Colon (tissue), 2 donors: ENCODE results near the gene OBSL1.

ENCODE experiments used
- FAIRE-seq: peaks from 2 replicates; lab custom pipeline; 2012; peaks lifted over from hg19 to GRCh38; lab: Jason Lieb, UNC
- donor health status: control.
- donor health status: control.

Gene OBSL1

DNA sequence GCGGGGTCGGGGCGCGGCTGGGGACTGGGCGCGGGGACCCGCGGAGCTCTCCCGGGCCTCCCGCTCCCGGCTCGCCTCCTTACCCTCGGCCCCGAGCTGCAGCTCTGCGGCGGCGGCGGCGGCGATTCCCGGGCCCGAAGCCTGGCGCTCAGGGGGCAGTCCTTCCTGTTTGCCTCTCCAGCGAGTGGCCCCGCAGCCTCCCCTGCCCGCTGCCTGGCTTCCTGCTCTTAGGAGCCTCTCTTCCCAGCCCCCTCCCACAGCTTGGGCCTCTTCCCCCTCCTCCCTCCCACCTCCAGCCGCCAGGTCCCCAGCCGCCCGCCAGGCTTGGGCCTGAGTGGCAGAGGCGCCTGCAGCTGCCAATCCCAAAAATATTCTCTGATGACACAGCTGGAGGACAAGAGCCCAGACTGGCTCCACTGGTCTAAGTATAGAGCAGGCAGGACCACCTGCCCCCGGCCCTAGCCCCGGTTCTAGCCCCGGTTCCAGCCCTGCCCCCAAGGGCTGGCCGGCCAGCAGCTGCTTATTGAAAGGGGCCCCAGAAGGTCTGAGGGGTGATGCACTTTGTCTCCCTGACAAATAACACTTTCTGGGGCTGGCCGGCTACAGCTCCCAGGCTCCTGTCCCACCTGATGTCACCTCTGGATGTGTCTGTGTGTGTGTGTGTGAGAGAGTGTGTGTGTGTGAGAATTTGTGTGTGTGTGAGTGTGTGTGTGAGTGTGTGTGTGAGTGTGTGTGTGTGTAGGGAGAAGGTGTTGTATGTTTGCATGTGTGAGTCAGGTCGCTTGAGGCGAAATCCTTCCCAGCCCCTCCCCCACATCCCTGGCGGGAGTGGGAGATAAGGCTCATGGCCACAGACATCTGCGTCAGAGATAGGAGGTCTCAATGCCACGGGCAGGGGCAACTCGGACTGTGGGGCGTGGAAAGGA lies at the start of gene OBSL1:
TSS of gene OBSL1 (minus strand) at position 229 of the 926 bp plus-strand sequence. CDS start 307 bp downstream, outside the sequence.
- no peak for FAIRE-seq

DNA sequence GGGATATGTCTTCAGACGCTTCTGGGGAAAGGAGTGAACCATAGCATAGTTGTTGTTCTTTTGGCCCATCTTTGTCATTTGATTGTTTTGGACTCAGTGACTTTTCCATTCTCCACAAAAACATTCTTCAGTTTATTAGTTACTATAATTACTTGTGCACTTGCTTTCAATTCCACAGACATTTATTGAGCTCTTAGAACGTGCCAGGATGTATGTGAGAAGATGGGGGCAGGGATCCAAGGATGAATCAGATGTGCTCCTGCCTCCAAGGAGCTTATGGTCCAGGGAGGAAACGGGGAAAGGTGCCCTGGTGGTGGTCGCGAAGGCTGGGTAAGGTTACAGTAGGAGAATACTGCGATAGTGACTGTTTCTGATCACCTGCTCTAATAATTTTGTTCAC lies 49.2 kb upstream of the OBSL1 start:
- FAIRE-seq: no peak

DNA sequence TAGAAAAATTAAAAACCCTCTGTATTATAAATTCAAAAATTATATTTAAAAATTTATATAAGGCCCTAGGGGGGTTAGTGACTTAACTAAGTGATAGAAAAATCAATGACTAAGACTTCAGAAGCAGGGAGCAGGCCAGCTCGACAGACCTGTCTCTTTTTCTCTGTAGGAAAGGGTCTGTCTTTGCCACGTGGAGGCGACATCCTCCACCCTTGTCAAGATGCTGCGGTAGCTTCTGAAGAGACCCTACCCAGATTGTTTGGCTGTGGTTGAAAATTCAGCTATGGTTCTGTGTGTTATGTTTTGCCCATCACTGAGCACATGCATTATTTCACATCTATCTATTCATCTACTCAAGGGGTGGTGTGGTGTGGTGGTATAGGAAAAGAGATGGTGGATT lies 47.9 kb upstream of the OBSL1 start:
- FAIRE-seq: no peak

DNA sequence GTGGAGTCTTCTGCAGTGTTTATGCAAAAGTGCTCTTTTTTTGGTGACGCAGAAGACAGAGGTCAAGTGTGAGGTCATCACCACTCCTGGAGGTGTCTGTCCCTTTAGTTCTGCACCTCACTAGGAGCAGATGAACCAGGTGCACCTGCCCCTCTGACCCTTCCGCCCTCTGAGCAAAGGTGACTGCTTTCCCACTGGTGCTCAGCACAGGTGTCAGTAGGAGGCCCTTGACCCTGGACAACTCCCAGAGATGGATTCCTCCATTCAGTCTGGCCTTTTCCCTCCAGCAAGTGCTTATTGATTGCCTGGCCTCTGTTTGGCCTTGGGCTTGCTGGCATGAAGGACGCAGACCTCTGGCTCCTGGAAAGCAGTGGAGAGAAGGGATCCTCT lies 47.4 kb upstream of the OBSL1 start:
- FAIRE-seq: no peak

DNA sequence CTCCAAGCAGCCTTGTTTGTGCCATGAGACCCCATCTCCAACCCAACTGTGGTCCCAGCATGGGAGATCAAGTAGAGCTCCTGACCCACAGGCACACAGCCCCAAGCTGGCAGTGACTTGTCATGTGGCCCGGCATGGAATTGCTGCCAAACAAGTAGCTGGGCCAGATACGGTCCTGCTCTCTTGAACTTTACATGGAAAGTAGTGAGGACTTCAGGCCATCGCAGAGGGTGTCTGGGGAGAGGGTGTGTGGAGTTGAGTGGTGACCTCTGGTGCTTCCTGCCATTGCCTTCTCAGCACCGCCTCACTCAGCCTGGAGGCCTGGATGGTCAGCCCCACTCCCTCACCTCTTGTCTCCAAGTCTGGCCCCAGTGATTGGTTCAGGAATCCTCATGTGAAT lies 45.2 kb upstream of the OBSL1 start:
- no peak for FAIRE-seq

DNA sequence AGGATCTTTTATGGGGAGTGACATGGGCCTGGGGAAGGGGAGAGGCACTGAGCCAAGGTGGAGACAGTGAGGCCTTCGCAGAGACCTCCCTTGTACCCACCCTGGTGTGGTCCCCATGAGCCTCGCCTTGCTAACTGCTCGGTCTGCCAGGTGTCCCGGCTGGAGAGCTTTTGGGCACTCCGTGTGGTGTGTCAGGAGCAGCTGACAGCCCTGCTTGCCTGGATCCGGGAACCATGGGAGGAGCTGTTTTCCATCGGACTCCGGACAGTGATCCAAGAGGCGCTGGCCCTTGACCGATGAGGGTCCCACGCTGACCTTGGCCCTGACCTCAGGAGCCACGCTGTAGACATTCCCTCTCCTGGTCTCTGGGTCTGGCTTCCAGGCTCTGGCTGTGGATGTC lies 44.6 kb upstream of the OBSL1 start:
- no peak for FAIRE-seq

DNA sequence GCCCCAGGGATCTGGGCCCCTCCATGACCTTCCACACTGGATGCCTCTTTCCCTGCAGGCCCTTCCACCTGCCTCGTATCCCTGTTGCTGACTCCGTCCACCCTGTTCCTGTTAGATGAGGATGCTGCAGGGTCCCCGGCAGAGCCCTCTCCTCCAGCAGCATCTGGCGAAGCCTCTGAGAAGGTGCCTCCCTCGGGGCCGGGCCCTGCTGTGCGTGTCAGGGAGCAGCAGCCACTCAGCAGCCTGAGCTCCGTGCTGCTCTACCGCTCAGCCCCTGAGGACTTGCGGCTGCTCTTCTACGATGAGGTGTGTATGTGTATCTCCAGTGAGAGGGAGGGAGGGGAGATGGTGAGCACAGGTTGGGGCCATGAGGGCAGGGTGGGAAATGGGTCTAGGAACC lies 43.7 kb upstream of the OBSL1 start:
- no peak for FAIRE-seq

DNA sequence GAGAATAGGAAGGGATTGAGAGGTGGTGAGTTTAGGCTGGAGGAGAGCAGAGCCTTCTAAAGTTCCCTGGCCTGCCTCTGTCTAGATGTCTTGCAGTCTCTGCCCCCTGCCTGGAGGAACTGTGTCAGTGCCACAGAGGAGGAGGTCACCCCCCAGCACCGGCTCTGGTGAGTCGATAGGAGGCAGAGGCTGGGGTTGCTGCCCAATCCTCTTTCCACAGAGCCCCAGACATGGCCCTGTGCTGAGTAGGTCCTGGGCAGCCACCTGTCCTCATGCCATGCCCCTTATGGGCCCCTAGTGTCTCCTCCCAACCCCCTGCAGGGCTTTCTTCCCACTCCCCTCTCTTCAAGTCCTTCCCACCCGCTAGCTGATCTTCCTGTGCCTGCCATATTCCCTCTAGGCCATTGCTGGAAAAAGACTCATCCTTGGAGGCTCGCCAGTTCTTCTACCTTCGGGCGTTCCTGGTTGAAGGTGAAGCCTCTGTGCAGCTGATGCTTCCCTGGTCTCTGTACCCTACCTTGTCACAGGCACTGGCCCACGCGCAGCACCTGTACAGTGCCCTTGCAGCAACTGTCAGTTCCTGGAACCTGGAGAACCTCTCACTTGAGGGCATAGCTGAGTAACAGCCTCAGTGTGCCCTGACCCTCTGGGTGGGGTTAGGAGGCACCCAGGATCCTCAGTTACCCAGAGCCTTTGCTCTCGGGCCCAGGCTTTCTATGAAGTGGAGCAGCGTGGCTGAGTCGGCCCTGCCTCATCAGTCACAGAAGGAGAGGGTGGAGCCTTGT lies 42.9 kb upstream of the OBSL1 start:
- no peak for FAIRE-seq

DNA sequence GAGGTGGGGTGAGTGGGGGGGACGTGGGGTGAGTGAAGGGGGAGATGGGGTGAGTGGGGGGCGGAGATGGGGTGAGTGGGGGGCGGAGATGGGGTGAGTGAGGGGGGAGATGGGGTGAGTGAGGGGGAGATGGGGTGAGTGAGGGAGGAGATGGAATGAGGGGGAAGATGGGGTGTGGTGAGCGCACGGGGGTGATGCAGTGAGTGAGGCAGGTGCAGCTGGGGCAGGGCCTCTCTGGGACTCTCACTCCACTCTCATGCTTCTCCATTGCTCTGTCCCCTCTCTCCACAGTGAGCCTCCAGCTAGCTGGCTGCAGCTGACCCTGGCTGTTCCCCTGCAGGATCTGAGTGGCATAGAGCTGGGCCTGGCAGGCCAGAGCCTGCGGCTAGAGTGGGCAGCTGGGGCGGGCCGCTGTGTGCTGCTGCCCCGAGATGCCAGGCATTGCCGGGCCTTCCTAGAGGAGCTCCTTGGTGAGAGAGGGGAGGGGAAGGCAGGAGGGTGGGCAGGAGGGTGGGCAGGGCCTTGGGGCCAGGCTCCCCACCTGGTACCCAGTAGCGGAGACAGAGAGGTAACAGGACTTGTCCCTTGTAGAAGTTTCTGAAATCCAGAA lies 42.2 kb upstream of the OBSL1 start:
- no peak for FAIRE-seq

DNA sequence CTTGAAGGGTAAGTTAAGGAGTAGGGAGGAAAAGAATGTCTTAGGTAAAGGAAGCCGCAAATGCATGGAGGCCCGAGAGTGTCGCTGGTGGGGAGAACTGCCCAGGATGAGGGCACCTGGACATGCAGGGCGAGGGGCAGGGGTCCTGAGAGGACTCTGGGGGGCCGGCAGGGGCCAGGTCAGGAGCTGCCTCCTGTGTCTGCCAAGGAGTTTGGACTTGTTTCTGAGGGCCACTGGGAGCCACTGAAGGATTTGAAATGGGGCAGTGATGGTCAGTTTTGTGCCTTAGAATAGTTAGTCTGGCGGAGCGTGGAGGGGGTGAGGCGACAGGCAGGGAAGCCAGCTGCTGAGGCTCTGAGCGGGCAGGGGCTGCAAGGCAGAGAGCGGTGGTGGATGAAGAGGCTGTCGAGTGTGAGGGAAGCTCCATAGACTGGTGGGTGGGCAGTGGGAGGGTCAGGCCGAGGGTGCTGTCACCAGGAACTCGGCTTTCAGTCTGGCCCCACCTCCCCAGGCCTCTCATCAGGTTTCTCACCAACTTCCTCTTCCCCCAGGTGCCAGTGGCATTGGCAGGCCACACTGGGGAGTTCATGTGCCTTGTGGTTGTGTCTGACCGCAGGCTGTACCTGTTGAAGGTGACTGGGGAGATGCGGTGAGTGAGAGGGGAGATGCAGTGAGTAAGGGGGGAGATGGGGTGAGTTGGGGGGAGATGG lies 41.4 kb upstream of the OBSL1 start:
- no peak for FAIRE-seq

DNA sequence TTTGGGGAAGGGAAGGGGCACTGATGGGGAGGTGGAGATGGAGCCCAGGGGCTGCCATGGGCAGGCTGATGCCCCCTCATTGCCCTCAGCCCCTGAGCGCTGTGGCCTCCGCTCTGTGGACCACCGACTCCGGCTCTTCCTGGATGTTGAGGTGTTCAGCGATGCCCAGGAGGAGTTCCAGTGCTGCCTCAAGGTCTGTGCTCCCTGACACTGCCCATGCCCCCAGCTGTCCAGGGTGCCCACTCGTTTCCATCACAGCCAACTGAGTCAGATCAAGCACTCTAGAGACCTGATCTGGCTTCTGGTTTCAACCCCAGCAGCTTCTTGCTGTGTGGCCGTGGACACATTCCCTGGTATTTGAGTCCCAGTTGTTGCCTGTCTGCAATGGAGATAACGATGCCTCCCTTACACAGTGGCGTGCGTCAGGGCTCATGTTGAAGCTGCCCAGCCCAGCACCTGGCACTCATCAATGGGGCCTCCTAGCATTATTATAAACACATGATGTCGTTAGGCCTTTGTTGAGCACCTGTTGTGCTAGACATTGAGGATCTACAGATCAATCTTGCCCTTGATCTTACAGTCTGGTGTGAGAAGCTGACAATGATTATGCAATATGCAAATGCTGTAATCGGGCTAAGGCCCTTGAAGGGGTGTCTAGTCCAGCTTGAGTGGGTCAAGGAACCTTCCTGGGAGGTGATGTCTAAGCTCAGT lies 40.7 kb upstream of the OBSL1 start:
- no peak for FAIRE-seq

DNA sequence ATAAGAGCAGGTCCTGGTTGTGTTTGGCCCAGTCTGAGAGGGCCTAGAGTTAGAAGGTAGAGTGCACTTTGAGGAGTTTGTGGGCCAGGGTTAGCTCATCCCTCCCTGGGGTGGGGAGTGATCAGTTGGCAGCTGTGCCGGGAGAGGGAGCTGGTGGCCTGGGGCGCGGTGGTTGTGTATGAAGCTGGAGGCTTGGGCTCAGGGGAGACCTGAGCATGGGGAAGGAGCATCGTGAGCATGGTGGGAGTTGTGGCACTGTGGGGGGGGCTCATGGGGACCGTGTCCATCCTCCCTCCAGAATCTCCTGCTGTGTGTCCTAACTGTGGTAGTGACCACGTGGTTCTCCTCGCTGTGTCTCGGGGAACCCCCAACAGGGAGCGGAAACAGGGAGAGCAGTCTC lies 40.0 kb upstream of the OBSL1 start:
- FAIRE-seq: no peak

DNA sequence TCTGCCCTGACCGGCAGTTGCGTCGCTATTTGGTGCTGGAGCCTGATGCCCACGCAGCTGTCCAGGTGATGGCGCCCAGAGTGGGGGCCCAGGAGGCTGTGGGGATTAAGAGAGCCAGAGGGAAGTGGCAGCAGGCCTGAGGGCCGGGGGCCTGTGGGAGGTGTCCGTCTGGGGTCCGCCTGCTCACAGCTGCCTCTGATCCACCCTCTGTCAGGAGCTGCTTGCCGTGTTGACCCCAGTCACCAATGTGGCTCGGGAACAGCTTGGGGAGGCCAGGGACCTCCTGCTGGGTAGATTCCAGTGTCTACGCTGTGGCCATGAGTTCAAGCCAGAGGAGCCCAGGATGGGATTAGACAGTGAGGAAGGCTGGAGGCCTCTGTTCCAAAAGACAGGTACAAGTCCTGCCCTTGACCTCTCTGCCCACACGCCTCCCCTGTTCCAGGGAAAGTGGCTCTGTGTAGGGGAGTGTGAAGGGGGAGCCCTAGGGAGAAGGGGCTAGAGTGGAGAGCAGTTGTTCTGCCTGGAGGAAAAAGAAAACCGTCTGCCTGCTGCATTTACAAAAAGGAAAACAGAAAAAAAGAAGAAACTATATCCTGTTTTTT lies 37.9 kb upstream of the OBSL1 start:
- FAIRE-seq: no peak

DNA sequence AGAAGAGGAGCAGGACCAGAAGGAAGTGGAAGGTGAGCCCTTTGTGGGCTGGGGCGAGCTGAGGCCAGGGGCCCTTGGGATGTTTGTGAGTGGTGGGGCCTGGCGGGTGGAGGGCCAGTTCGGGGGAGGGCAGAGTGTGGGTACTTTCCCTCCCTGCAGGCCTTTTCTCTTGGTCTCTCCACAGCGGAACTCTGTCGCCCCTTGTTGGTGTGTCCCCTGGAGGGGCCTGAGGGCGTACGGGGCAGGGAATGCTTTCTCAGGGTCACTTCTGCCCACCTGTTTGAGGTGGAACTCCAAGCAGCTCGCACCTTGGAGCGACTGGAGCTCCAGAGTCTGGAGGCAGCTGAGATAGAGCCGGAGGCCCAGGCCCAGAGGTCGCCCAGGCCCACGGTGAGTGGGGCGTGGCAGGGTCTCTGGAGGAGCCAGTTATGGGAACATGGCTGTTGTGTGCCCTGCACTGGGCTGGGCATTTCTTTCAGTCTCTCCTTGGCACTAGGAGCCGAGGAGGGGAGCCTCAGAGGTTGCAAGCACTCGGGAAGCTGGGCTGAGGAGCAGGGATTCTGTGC lies 37.1 kb upstream of the OBSL1 start:
- FAIRE-seq: no peak

DNA sequence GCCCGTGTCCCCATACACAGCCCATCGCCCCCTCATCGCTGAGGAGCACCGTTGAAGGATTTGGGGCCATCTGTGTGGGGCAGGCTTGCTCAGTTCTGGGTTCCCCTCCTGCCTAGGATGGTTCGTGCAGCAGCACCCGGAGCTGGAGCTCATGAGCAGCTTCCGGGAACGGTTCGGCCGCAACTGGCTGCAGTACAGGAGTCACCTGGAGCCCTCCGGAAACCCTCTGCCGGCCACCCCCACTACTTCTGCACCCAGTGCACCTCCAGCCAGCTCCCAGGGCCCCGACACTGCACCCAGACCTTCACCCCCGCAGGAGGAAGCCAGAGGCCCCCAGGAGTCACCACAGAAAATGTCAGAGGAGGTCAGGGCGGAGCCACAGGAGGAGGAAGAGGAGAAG lies 36.6 kb upstream of the OBSL1 start:
- no peak for FAIRE-seq

DNA sequence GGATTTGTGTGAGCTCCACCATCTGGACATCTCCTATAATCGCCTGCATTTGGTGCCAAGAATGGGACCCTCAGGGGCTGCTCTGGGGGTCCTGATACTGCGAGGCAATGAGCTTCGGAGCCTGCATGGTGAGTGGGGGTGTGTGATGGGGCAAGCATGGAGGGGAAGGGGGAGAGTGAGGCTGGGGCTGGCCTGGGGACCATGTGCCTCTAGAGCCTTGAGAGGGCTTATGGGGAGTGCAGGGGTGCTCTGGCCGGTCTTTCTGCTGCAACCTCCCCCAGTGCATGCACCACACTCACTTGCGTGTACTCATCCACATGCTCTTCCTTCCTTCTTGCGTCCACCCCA lies 34.2 kb upstream of the OBSL1 start:
- FAIRE-seq: no peak

DNA sequence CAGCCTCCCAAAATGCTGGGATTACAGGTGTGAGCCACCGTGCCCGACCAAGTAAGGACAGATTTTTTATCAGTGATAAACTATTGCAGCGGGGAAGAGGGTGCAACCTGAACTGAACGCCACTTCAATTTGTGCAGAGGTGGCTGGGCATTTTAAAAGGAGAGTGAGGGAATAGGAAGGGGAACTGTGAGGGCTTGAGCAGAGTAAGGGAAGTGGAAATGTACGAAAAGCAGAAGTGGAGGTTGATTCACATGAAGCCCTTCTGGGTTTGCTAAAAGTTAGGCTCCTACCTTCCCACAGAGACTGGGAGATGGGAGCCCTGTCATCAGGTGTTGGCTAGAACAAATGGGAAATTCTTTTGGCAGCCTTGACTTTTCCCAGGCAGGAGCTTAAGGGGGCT lies 32.4 kb upstream of the OBSL1 start:
- FAIRE-seq: no peak

DNA sequence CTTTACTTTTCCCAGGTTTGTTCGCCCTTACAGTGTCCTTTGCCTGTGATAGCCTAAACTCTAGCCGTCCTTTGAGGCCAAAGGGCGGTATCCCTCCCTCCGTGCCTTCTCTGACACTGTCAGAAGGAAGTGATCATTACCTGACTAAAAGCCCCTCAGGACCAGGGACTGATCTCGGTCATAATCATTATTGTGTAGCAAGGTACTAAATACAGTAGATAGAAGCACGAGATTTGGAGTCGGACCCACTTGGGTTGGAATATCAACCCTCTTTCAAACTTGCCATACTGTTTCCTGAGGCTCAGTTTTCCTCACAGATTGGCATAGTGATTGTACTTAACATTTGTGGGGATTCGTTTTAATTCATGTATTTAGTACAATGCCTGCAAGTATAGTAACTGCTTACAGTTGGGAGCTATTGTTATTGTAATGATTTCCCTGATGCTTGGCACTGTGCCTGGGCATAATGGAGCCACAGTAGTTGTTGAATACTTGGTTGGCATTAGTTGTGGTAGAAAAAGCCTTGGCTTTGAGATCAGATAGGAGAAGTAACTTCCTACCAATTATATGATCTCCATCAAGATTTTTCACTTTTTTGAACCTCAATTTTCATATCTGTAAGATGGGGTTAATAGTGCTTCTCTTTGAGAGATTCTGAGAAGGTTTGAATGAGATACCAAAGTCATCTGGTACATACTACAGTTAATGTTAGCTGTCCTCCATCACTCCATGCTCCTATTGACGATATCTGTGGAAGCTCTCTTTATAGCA lies 27.2 kb upstream of the OBSL1 start:
- no peak for FAIRE-seq

DNA sequence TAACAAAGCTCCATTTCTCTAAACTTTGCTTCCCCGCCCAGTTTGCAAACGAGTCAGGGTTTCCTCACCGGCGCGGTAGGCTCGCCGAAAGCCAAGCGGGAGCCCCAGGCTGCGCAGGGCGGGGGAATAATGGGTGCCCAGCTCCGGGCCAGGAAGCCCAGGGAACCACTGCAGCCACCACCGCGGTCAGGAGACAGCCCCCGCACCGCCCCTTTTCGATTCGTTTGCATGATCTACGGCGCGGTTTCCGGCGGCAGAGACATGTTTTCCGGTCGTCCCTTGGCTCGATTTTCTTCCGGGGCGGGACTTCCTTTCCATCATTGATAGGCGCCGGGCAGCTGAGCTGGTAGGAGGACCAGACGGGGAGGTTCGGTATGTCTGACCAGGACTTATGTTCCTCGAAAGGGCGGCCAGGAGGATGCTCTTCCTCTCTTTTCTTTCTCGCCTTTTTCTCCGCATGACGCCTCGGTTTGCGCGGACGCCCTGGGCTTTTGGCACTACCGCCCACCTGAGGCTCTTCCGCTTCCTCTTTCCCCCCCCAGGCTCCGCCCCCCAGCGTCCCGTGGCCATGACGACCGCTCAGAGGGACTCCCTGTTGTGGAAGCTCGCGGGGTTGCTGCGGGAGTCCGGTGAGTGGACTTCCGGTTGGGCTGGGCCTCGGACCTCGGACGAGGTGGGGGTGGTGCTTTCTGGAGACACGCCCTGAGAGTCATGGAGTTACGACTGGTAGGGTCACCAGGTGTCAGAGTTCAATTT lies 26.4 kb upstream of the OBSL1 start, which contains the start of gene STK11IP:
TSS of gene STK11IP (plus strand) at position 306 of the 756 bp plus-strand sequence. CDS start at position 569, 263 bp downstream.
- FAIRE-seq: no peak
